DOHH2 (cell line): ENCODE measurements around the gene TSPAN17.

ENCODE experiments used
- H3F3A ChIP-seq: fragments of 200-600 bp; sonication (generic), shearing (Covaris generic); 2 replicates; pipeline ENCODE4 v1.6.0; 2016; ENCODE audit warnings: antibody characterized with exemption, mild to moderate bottlenecking; ENCODE audit not compliant: control insufficient read depth, insufficient read depth
- H3K27ac ChIP-seq: fragments of 200-600 bp; sonication (generic); 2 replicates; pipeline ENCODE4 v1.5.1; 2014; ENCODE audit warnings: low read depth, mild to moderate bottlenecking, low read length, moderate library complexity
- H3K27me3 ChIP-seq: fragments of 200-600 bp; sonication (generic); 2 replicates; pipeline ENCODE4 v1.6.1; 2014; ENCODE audit warnings: mild to moderate bottlenecking, low read length, mixed read lengths; ENCODE audit not compliant: control insufficient read depth
- H3K36me3 ChIP-seq: fragments of 200-600 bp; sonication (generic); 2 replicates; pipeline ENCODE4 v1.6.1; 2014; ENCODE audit warnings: mild to moderate bottlenecking, low read length, moderate library complexity, mixed read lengths; ENCODE audit not compliant: control insufficient read depth
- H3K4me1 ChIP-seq: fragments of 200-600 bp; sonication (generic); 2 replicates; pipeline ENCODE4 v1.6.1; 2014; ENCODE audit warnings: mild to moderate bottlenecking, low read length, mixed read lengths; ENCODE audit not compliant: control insufficient read depth
- H3K4me2 ChIP-seq: fragments of 200-600 bp; sonication (generic); 2 replicates; pipeline ENCODE4 v1.6.0; 2014; ENCODE audit warnings: mild to moderate bottlenecking, low read length, moderate library complexity
- H3K4me3 ChIP-seq: fragments of 200-600 bp; sonication (generic); 2 replicates; pipeline ENCODE4 v1.5.1; 2014; ENCODE audit warnings: mild to moderate bottlenecking, low read length, mixed read lengths
- H3K79me2 ChIP-seq: fragments of 200-600 bp; sonication (generic); 2 replicates; pipeline ENCODE4 v1.6.1; 2014; ENCODE audit warnings: mild to moderate bottlenecking, low read length, mixed read lengths; ENCODE audit not compliant: control insufficient read depth
- H3K9me2 ChIP-seq: fragments of 200-600 bp; sonication (generic); replicated peaks from 2 replicates; pipeline ENCODE4 v1.6.1; 2014; ENCODE audit warnings: mild to moderate bottlenecking, low read length, mixed read lengths; ENCODE audit not compliant: control insufficient read depth
- H3K9me3 ChIP-seq: fragments of 200-600 bp; sonication (generic); 2 replicates; pipeline ENCODE4 v1.6.1; 2014; ENCODE audit warnings: antibody characterized with exemption, low read length, mixed read lengths; ENCODE audit not compliant: control insufficient read depth, insufficient read depth
- H4K20me1 ChIP-seq: fragments of 200-600 bp; sonication (generic); 2 replicates; pipeline ENCODE4 v1.6.0; 2014; ENCODE audit warnings: low read depth, mild to moderate bottlenecking, antibody characterized with exemption, low read length, moderate library complexity; ENCODE audit not compliant: control insufficient read depth, insufficient read depth
- EZH2phosphoT487 ChIP-seq: fragments of 200-600 bp; sonication (generic); IDR thresholded peaks from 2 replicates; pipeline ENCODE4 v1.6.1; 2017; ENCODE audit warnings: borderline replicate concordance, mild to moderate bottlenecking, antibody characterized with exemption, low read length, moderate library complexity, mixed read lengths
- TF ChIP-seq, protein P1 (sequence below): fragments of 200-600 bp; sonication (generic); IDR thresholded peaks from one replicate; pipeline ENCODE4 v1.5.1; 2014; ENCODE audit warnings: antibody characterized with exemption, mild to moderate bottlenecking, low read depth, low read length; ENCODE audit not compliant: poor library complexity, severe bottlenecking

Gene TSPAN17

GRCh38 chr5:176694631-176695030 is 47.3 kb downstream of the TSPAN17 start:
- Histone ChIP-seq H3K9me3 (no peaks in the 10 kb centered on the region), H3K27ac (no peak overlapping the region), H3F3A (no peaks in the 10 kb centered on the region), H3K4me1 (no peaks in the 10 kb centered on the region), H3K79me2 (no peaks in the 10 kb centered on the region), H3K36me3 (no peaks in the 10 kb centered on the region), H3K27me3 (peaks cover 48% of the 10 kb centered on the region), H3K9me2 (no peaks in the 10 kb centered on the region), H3K4me3 (no peak overlapping the region), H3K4me2 (no peak overlapping the region), H4K20me1 (no peaks in the 10 kb centered on the region)
- TF ChIP-seq EZH2phosphoT487, result no peak
- TF ChIP-seq, protein P1, sequence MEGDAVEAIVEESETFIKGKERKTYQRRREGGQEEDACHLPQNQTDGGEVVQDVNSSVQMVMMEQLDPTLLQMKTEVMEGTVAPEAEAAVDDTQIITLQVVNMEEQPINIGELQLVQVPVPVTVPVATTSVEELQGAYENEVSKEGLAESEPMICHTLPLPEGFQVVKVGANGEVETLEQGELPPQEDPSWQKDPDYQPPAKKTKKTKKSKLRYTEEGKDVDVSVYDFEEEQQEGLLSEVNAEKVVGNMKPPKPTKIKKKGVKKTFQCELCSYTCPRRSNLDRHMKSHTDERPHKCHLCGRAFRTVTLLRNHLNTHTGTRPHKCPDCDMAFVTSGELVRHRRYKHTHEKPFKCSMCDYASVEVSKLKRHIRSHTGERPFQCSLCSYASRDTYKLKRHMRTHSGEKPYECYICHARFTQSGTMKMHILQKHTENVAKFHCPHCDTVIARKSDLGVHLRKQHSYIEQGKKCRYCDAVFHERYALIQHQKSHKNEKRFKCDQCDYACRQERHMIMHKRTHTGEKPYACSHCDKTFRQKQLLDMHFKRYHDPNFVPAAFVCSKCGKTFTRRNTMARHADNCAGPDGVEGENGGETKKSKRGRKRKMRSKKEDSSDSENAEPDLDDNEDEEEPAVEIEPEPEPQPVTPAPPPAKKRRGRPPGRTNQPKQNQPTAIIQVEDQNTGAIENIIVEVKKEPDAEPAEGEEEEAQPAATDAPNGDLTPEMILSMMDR, result no peak

- Histone ChIP-seq H3K9me2 (no peaks in the 10 kb centered on the region), H3K36me3 (no peaks in the 10 kb centered on the region), H3K4me2 (no peak overlapping the region), H3K4me3 (no peak overlapping the region), H3K4me1 (no peaks in the 10 kb centered on the region), H4K20me1 (no peaks in the 10 kb centered on the region), H3K27ac (no peak overlapping the region), H3K27me3 (peaks cover 43% of the 10 kb centered on the region), H3F3A (no peaks in the 10 kb centered on the region), H3K9me3 (no peaks in the 10 kb centered on the region), H3K79me2 (no peaks in the 10 kb centered on the region)
- TF ChIP-seq, protein P1, result no peak
- no peak for TF ChIP-seq EZH2phosphoT487
Observed at GRCh38 chr5:176695073-176695472, 47.8 kb downstream of the TSPAN17 start.

DNA sequence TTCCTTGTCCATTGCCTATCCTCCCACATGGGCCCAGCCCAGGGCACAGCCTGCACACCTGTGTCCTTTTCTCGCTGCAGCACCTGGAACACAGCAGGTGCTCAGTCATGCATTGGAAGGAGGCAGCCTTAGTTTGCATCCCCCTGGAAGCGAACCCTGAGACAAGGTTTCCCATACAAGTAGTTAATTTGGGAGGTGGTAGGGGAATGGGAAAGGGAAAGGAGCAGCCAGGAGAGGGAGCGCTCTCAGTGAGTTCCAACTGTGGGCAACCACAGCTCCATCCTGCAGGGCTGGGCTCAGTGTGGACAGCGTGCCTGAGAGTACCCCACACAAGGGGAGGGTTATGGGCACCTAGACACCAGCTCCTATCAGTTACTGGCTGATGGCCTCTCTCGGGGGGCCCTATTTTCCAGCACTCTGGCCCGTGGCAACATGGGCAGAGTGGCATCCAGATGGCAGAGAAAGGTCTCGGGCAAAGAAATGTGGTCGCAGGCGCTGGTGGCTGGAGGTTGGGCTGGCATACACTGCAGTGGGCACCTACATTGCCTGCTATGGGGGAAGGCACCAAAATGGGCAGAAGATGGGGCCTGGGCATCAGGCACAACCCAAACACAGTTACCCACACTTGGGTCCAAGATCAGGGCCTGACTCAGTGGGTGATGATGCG is 50.1 kb downstream of the TSPAN17 start:
- Histone ChIP-seq H3K4me3 (no peak overlapping the region), H3K36me3 (no peaks in the 10 kb centered on the region), H3K9me2 (no peaks in the 10 kb centered on the region), H3K27ac (no peak overlapping the region), H3K4me2 (no peak overlapping the region), H3K79me2 (no peaks in the 10 kb centered on the region), H3K9me3 (no peaks in the 10 kb centered on the region), H3F3A (no peaks in the 10 kb centered on the region), H3K27me3 (peaks cover 46% of the 10 kb centered on the region), H4K20me1 (no peaks in the 10 kb centered on the region), H3K4me1 (no peaks in the 10 kb centered on the region)
- TF ChIP-seq, protein P1, result no peak
- no peak for TF ChIP-seq EZH2phosphoT487
